ENCODE data around the gene PATJ.
"Not testable (repeated sequence)": the region's sequence is repeated elsewhere in the genome, so short reads cannot be mapped to it uniquely, and the experiment has no call there.

The PATJ gene

GRCh38 chr1:61853583-61853982 lies 111.3 kb downstream of the PATJ start:
- no peaks in the 10 kb centered on the region for H3K4me1 Mint-ChIP-seq (ENCODE audit: low read depth in 2 of 2)
- H3K4me3 Mint-ChIP-seq = no peak overlapping the region
- peaks cover 5% of the 10 kb centered on the region for H3K36me3 Mint-ChIP-seq (ENCODE audit: insufficient read depth)
- H3K27me3 Mint-ChIP-seq = no peaks in the 10 kb centered on the region
- no peak for DNase-seq
- no peaks in the 10 kb centered on the region for H3K9me3 Mint-ChIP-seq
- no peak for ATAC-seq (replicated peaks)
- H3K27ac Mint-ChIP-seq = no peak overlapping the region

GRCh38 chr1:61864489-61864888 lies 122.2 kb downstream of the PATJ start:
- no peaks in the 10 kb centered on the region for H3K27me3 Mint-ChIP-seq
- H3K27ac Mint-ChIP-seq = peak overlapping the region in 1 of 2 donors; percentile 15
- ATAC-seq (replicated peaks) (no peak), DNase-seq (no peak)
- peaks cover 29% of the 10 kb centered on the region for H3K36me3 Mint-ChIP-seq (ENCODE audit: insufficient read depth)
- H3K4me1 Mint-ChIP-seq (ENCODE audit: low read depth in 2 of 2) = peaks cover 0 to 3% of the 10 kb centered on the region in 2 donors
- H3K9me3 Mint-ChIP-seq = no peaks in the 10 kb centered on the region
- no peak overlapping the region for H3K4me3 Mint-ChIP-seq

DNA sequence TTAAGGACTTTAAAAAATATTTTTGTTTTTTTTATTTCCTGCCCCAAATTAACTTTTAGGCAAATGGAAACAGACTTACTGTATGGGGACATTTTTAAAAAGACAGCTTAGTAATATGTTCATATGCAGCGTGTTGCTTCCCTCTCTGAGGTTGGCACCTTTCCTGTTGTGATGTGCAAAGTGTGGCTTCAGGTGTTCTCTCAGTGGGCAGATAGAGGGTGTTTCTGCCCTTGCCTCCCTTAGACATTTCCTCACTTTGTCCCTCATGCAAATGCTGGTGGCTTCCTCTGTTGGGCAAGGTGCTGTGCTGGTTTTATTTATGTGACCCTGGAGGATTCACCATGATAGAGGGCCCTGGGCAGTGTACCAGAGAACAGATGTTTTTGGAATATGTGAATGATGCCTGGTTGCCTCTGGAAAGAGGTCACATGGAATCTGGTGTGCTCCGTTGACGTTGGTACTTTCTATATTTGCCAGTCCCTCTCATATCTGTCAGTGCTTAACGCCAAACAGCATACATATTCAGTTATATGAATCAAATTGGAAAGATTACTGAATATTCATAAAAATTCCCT lies 123.5 kb downstream of the PATJ start:
- Mint-ChIP-seq H3K27ac (peak overlapping the region in 1 of 2 donors; percentile 44), H3K36me3 (ENCODE audit: insufficient read depth) (peaks cover 20% of the 10 kb centered on the region), H3K27me3 (no peaks in the 10 kb centered on the region), H3K4me1 (ENCODE audit: low read depth in 2 of 2) (peaks cover 0 to 3% of the 10 kb centered on the region in 2 donors), H3K4me3 (no peak overlapping the region), H3K9me3 (no peaks in the 10 kb centered on the region)
- DNase-seq (no peak), ATAC-seq (replicated peaks) (no peak)

DNA sequence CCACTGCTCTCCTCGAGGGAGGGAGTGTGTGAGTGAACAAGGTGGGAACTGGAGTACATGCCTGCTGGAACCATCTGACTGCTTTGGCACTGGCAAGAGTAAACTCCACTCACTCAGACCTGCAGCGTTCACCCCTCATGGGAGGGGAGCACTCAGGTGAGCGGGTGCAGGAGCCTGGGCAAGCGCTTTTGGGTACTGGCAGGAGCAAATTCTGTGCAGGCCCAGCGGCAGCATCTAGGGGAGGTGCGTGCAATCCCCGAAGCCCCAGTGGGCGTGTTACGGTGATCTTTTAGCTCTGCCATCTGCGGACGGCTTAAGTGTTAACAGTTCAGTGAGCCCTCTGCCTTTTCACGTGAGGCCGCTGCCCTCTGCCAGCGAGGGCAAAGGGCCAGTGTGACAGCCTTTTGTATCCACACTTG lies 127.4 kb downstream of the PATJ start:
- Mint-ChIP-seq H3K36me3 (ENCODE audit: insufficient read depth) (peaks cover 22% of the 10 kb centered on the region), H3K9me3 (no peaks in the 10 kb centered on the region), H3K27me3 (no peaks in the 10 kb centered on the region), H3K4me1 (ENCODE audit: low read depth in 2 of 2) (peaks cover 0 to 3% of the 10 kb centered on the region in 2 donors), H3K27ac (no peak overlapping the region), H3K4me3 (no peak overlapping the region)
- DNase-seq (no peak), ATAC-seq (replicated peaks) (no peak)

DNA sequence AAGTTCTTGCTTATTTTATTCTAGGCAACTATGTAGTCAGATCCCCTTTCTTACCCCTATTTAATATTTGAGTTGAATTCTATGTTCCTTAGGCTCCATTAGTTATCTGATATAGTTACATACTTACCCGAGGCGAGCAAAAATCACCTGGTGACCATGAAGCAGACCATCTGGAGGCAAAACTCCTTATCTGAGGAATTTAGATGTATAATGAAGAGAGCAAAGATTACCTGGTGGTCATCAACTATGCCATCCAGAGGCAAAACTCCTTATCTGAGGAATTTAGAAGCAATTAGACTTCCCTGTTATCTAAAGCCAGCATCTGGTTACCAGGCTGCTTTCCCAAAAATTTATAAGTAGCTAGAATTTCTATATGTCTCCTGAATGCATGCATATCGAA lies 129.9 kb downstream of the PATJ start:
- H3K27ac Mint-ChIP-seq = no peak overlapping the region
- no peaks in the 10 kb centered on the region for H3K4me1 Mint-ChIP-seq (ENCODE audit: low read depth in 2 of 2)
- H3K36me3 Mint-ChIP-seq (ENCODE audit: insufficient read depth) = peaks cover 8% of the 10 kb centered on the region
- ATAC-seq (replicated peaks) (no peak), DNase-seq (no peak)
- H3K4me3 Mint-ChIP-seq = no peak overlapping the region
- no peaks in the 10 kb centered on the region for H3K27me3 Mint-ChIP-seq
- no peaks in the 10 kb centered on the region for H3K9me3 Mint-ChIP-seq

DNA sequence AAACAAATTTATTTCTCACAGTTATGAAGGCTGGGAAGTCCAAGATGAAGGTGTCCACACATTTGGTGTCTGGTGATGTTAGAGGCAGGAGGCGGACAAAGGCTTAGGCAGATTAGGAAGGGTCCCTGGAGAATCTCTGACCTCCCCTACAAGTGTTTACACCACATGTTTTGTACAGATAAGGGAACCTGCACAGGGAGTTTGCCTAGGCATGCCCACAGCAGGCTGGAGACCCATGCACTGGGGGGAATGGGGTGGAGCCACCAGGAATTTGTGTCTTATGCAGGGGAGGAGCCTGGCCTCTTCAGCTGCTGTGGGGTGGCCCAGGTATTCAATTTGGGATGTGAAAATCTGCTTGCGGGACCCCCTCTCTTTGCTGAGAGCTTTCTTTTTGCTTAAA lies 131.3 kb downstream of the PATJ start:
- H3K27me3 Mint-ChIP-seq = no peaks in the 10 kb centered on the region
- no peaks in the 10 kb centered on the region for H3K9me3 Mint-ChIP-seq
- H3K4me3 Mint-ChIP-seq = no peak overlapping the region
- no peak overlapping the region for H3K27ac Mint-ChIP-seq
- no peak for DNase-seq
- no peaks in the 10 kb centered on the region for H3K4me1 Mint-ChIP-seq (ENCODE audit: low read depth in 2 of 2)
- H3K36me3 Mint-ChIP-seq (ENCODE audit: insufficient read depth) = peaks cover 12% of the 10 kb centered on the region
- ATAC-seq (replicated peaks) = no peak

GRCh38 chr1:61873994-61874393 lies 131.7 kb downstream of the PATJ start:
- Mint-ChIP-seq H3K27me3 (no peaks in the 10 kb centered on the region), H3K4me3 (no peak overlapping the region), H3K27ac (no peak overlapping the region), H3K36me3 (ENCODE audit: insufficient read depth) (peaks cover 11% of the 10 kb centered on the region), H3K9me3 (no peaks in the 10 kb centered on the region), H3K4me1 (ENCODE audit: low read depth in 2 of 2) (no peaks in the 10 kb centered on the region)
- ATAC-seq (replicated peaks) (no peak), DNase-seq (no peak)

GRCh38 chr1:61875198-61875597 lies 132.9 kb downstream of the PATJ start:
- DNase-seq (no peak), ATAC-seq (replicated peaks) (no peak)
- no peaks in the 10 kb centered on the region for H3K4me1 Mint-ChIP-seq (ENCODE audit: low read depth in 2 of 2)
- H3K27ac Mint-ChIP-seq = no peak overlapping the region
- no peaks in the 10 kb centered on the region for H3K9me3 Mint-ChIP-seq
- peaks cover 11% of the 10 kb centered on the region for H3K36me3 Mint-ChIP-seq (ENCODE audit: insufficient read depth)
- H3K4me3 Mint-ChIP-seq = no peak overlapping the region
- no peaks in the 10 kb centered on the region for H3K27me3 Mint-ChIP-seq

DNA sequence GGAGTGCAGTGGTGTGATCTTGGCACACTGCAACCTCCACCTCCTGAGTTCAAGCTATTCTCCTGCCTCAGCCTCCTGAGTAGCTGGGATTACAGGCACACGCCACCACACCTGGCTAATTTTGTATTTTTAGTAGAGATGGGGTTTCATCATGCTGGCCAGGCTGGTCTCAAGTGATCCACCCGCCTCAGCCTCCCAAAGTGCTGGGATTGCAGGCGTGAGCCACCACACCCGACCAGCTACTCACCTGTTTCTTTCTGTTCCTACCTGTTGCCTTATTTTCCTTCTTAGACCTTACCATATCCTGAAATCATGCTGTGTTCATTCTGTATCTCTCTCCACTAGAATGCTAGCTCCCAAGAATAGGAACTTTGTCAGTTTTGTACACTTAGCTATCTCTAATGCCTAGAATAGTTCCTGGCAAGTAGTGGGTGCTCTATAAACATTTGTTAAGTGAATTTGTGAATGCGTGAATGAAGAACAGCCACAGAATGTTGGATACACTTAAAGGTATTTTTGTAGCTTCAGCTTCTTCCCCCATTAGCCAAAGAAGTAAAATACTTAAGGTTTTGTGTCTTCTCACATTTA lies 137.7 kb downstream of the PATJ start:
- H3K36me3 Mint-ChIP-seq (ENCODE audit: insufficient read depth) = peaks cover 13% of the 10 kb centered on the region
- H3K27me3 Mint-ChIP-seq; ATAC-seq (replicated peaks); DNase-seq; H3K4me1 Mint-ChIP-seq (ENCODE audit: low read depth in 2 of 2); H3K9me3 Mint-ChIP-seq; H3K27ac Mint-ChIP-seq; H3K4me3 Mint-ChIP-seq: not testable (repeated sequence)

GRCh38 chr1:61887076-61887867 lies 145.0 kb downstream of the PATJ start:
- H3K9me3 Mint-ChIP-seq = peaks cover 0 to 6% of the 10 kb centered on the region in 2 donors
- H3K4me3 Mint-ChIP-seq = no peak overlapping the region
- H3K36me3 Mint-ChIP-seq (ENCODE audit: insufficient read depth) = peaks cover 11% of the 10 kb centered on the region
- no peaks in the 10 kb centered on the region for H3K27me3 Mint-ChIP-seq
- H3K4me1 Mint-ChIP-seq (ENCODE audit: low read depth in 2 of 2) = no peaks in the 10 kb centered on the region
- H3K27ac Mint-ChIP-seq = no peak overlapping the region
- ATAC-seq (replicated peaks) (no peak), DNase-seq (no peak)

DNA sequence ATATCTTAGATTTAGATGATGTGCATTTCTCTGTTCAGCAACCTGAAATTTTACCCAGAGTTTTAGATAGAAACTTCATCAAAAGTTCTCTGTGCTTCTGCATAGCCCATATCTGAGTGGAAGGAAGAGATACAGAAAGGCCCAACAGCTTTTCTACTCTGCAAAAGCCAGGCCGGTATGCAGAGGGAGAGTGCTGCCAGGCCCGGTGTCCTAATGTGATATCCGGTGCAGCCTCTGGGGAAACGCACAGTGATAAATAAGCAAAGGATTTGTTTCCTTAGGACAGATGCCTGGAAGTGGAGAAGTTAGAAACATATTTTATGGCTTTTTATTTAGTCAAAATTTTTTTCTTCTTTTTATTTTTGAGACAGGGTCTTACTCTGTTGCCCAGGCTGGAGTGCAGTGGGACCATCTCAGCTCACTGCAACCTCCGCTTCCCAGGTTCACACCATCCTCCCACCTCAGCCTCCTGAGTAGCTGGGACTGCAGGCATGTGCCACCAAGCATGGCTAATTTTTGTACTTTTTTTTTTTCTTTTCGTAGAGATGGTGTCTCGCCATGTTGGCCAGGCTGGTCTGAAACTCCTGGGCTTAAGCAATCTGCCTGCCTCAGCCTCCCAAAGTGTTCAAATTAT lies 145.8 kb downstream of the PATJ start:
- Mint-ChIP-seq H3K4me3 (no peak overlapping the region), H3K27ac (no peak overlapping the region), H3K9me3 (peaks cover 0 to 6% of the 10 kb centered on the region in 2 donors), H3K27me3 (no peaks in the 10 kb centered on the region), H3K36me3 (ENCODE audit: insufficient read depth) (peaks cover 11% of the 10 kb centered on the region), H3K4me1 (ENCODE audit: low read depth in 2 of 2) (no peaks in the 10 kb centered on the region)
- DNase-seq (no peak), ATAC-seq (replicated peaks) (no peak)

GRCh38 chr1:61888808-61889207 lies 146.5 kb downstream of the PATJ start:
- Mint-ChIP-seq H3K36me3 (ENCODE audit: insufficient read depth) (peaks cover 17% of the 10 kb centered on the region), H3K9me3 (peaks cover 0 to 6% of the 10 kb centered on the region in 2 donors), H3K27ac (no peak overlapping the region), H3K4me1 (ENCODE audit: low read depth in 2 of 2) (no peaks in the 10 kb centered on the region), H3K27me3 (no peaks in the 10 kb centered on the region), H3K4me3 (no peak overlapping the region)
- no peak for DNase-seq
- no peak for ATAC-seq (replicated peaks)

GRCh38 chr1:61890435-61890834 lies 148.2 kb downstream of the PATJ start:
- not testable (repeated sequence) for DNase-seq; H3K4me3 Mint-ChIP-seq; H3K27ac Mint-ChIP-seq; ATAC-seq (replicated peaks); H3K9me3 Mint-ChIP-seq; H3K4me1 Mint-ChIP-seq (ENCODE audit: low read depth in 2 of 2); H3K27me3 Mint-ChIP-seq
- peaks cover 13% of the 10 kb centered on the region for H3K36me3 Mint-ChIP-seq (ENCODE audit: insufficient read depth)
